ENCODE results near the gene ERCC3.

Gene ERCC3

DNA sequence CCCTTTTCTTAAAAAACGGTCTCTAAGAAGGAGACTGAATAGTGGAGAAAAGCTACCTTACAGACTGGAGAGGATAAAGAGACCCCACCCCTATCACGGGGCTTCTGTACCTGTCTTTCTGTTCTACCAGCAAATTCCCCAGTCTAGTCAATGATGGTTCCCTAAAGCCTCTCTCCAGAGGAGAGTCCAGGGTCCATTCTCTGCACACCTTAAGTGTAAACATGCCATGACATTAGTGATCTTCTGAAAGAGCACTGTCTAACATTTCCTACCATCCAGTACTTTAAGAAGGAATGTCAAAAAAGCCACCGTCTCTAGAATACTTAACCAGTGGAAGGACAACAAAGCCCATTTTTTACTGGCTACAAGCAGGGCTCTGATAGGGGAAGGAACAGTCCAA lies 17.0 kb upstream of the ERCC3 start:
- H3K36me3 ChIP-seq (ENCODE audit: insufficient read depth, low read length) = peaks cover 73% of the 10 kb centered on the region
- H3K27ac ChIP-seq (ENCODE audit: low read depth, low read length, poor library complexity, severe bottlenecking) = no peak overlapping the region
- H3K27me3 ChIP-seq (ENCODE audit: insufficient read depth, low read length) = no peaks in the 10 kb centered on the region
- H4K20me1 ChIP-seq (ENCODE audit: insufficient read depth, low read length) = no peaks in the 10 kb centered on the region
- TF ChIP-seq EZH2 (IDR thresholded peaks at IDR 0.05; ENCODE audit: borderline replicate concordance, low read length) = no peak
- TF ChIP-seq, protein P1, sequence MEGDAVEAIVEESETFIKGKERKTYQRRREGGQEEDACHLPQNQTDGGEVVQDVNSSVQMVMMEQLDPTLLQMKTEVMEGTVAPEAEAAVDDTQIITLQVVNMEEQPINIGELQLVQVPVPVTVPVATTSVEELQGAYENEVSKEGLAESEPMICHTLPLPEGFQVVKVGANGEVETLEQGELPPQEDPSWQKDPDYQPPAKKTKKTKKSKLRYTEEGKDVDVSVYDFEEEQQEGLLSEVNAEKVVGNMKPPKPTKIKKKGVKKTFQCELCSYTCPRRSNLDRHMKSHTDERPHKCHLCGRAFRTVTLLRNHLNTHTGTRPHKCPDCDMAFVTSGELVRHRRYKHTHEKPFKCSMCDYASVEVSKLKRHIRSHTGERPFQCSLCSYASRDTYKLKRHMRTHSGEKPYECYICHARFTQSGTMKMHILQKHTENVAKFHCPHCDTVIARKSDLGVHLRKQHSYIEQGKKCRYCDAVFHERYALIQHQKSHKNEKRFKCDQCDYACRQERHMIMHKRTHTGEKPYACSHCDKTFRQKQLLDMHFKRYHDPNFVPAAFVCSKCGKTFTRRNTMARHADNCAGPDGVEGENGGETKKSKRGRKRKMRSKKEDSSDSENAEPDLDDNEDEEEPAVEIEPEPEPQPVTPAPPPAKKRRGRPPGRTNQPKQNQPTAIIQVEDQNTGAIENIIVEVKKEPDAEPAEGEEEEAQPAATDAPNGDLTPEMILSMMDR (IDR thresholded peaks at IDR 0.05; ENCODE audit: low read length) = no peak
- H3K4me1 ChIP-seq (ENCODE audit: insufficient read depth, low read length, severe bottlenecking) = no peaks in the 10 kb centered on the region
- no peak overlapping the region for H3K4me2 ChIP-seq (ENCODE audit: low read length)
- no peak overlapping the region for H2AFZ ChIP-seq (ENCODE audit: low read length)
- H3F3A ChIP-seq (ENCODE audit: insufficient read depth, low read length) = no peaks in the 10 kb centered on the region
- H3K9ac ChIP-seq (ENCODE audit: low read length) = no peak overlapping the region
- no peaks in the 10 kb centered on the region for H3K79me2 ChIP-seq (ENCODE audit: insufficient read depth, low read length)
- no peaks in the 10 kb centered on the region for H3K9me2 ChIP-seq (ENCODE audit: low read depth, low read length)
- H3K9me3 ChIP-seq (ENCODE audit: low read length) = no peaks in the 10 kb centered on the region
- no peak overlapping the region for H3K4me3 ChIP-seq (ENCODE audit: low read depth, low read length, poor library complexity, severe bottlenecking)

- no peak overlapping the region for H3K9ac ChIP-seq (ENCODE audit: low read length)
- TF ChIP-seq, protein P1 (IDR thresholded peaks at IDR 0.05; ENCODE audit: low read length) = no peak
- TF ChIP-seq EZH2 (IDR thresholded peaks at IDR 0.05; ENCODE audit: borderline replicate concordance, low read length) = no peak
These were observed 15.5 kb upstream of the ERCC3 start for GRCh38 chr2:127309468-127309867.

DNA sequence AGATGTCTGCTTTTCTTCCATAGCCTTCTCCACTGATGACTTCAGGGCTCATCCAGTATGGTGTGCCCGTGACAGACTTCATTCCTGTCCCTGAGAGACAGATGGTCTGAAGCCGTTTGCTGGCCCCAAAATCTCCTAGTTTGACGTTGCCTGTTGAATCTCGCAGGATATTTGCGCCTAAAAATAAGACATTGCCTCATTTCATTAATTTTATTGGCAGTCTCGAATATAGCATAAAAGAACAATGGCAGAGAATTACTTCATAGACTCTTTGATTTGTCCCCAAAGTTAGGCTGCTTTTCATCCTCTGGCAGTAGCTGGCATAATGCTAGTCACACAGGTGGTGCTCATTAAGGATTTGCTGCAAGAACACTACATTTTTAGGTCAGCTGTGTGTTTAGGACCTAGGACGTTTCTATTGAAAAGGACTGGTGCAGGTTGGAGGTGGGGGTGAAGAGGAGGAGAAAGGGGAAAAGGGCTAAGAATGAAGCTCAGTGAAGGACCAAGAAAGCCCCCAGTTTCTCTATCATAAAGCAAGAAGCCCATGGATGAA lies 14.7 kb upstream of the ERCC3 start:
- H3F3A ChIP-seq (ENCODE audit: insufficient read depth, low read length) = no peaks in the 10 kb centered on the region
- H3K36me3 ChIP-seq (ENCODE audit: insufficient read depth, low read length) = peaks cover 52% of the 10 kb centered on the region
- no peaks in the 10 kb centered on the region for H3K4me1 ChIP-seq (ENCODE audit: insufficient read depth, low read length, severe bottlenecking)
- H3K27me3 ChIP-seq (ENCODE audit: insufficient read depth, low read length) = no peaks in the 10 kb centered on the region
- no peak overlapping the region for H3K9ac ChIP-seq (ENCODE audit: low read length)
- H3K4me3 ChIP-seq (ENCODE audit: low read depth, low read length, poor library complexity, severe bottlenecking) = no peak overlapping the region
- no peaks in the 10 kb centered on the region for H4K20me1 ChIP-seq (ENCODE audit: insufficient read depth, low read length)
- no peak overlapping the region for H2AFZ ChIP-seq (ENCODE audit: low read length)
- H3K27ac ChIP-seq (ENCODE audit: low read depth, low read length, poor library complexity, severe bottlenecking) = no peak overlapping the region
- H3K79me2 ChIP-seq (ENCODE audit: insufficient read depth, low read length) = no peaks in the 10 kb centered on the region
- TF ChIP-seq EZH2 (IDR thresholded peaks at IDR 0.05; ENCODE audit: borderline replicate concordance, low read length) = no peak
- TF ChIP-seq, protein P1 (IDR thresholded peaks at IDR 0.05; ENCODE audit: low read length) = no peak
- H3K4me2 ChIP-seq (ENCODE audit: low read length) = no peak overlapping the region
- no peaks in the 10 kb centered on the region for H3K9me2 ChIP-seq (ENCODE audit: low read depth, low read length)
- H3K9me3 ChIP-seq (ENCODE audit: low read length) = no peaks in the 10 kb centered on the region

More at GRCh38 chr2:127309468-127309867, 15.5 kb upstream of the ERCC3 start:
- Histone ChIP-seq H3K36me3 (ENCODE audit: insufficient read depth, low read length) (peaks cover 60% of the 10 kb centered on the region), H3K9me2 (ENCODE audit: low read depth, low read length) (no peaks in the 10 kb centered on the region), H3K4me1 (ENCODE audit: insufficient read depth, low read length, severe bottlenecking) (no peaks in the 10 kb centered on the region), H3K9me3 (ENCODE audit: low read length) (no peaks in the 10 kb centered on the region), H3K27ac (ENCODE audit: low read depth, low read length, poor library complexity, severe bottlenecking) (no peak overlapping the region), H3K27me3 (ENCODE audit: insufficient read depth, low read length) (no peaks in the 10 kb centered on the region), H4K20me1 (ENCODE audit: insufficient read depth, low read length) (no peaks in the 10 kb centered on the region), H3K4me3 (ENCODE audit: low read depth, low read length, poor library complexity, severe bottlenecking) (no peak overlapping the region), H3K79me2 (ENCODE audit: insufficient read depth, low read length) (no peaks in the 10 kb centered on the region), H3K4me2 (ENCODE audit: low read length) (no peak overlapping the region), H3F3A (ENCODE audit: insufficient read depth, low read length) (no peaks in the 10 kb centered on the region), H2AFZ (ENCODE audit: low read length) (no peak overlapping the region)
